Measurements from ENCODE around the gene STAG2. TPM values are rescaled to one million over a fixed set of nuclear protein-coding genes. Genes with fewer than 3 reads are reported as not detected.

STAG2 gene
- total RNA-seq: 100 to 1,000 TPM in 2 of 6 donors, 10 to 100 TPM in 4; 49.9 to 105 (median 68.1) TPM

DNA sequence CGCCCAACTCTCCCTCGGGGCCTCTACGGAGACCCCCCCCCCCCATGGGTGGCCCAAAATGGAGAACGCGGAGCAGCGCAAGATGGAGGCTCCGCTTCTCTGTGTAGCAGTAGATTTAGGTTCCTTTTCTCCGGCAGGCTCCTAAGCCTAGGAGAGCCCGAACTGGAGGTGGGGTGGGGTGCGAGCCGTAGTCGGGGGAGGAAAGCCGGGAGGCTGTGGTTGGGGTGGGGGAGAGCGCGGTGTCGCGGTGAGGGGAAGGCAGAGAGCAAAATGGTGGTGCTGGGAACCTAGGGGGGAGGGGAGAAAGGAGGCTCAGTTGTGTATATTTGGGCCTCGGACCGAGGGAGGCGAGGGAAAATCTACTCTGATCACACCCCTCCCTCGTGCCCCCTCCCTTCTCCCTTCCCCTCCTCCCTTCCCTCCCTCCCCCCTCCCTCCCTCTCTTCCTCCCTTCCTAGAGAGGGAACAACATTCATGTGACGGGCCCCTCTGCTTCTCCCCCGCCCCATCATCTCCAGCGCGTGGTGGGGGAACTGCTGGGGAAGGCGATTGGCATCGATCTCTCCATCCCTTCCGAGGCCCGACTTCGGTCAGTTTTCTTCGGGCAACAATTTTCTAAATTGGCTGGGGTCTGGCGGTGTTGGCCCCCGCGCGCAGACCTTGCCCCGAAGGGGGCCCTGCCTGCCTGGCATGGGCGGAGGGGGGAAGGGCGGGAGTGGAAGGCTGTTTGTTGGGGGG is at the start of gene STAG2:
STAG2 (plus strand) TSS at position 439 of the 738 bp plus-strand sequence. CDS start 60,922 bp downstream, outside the sequence.
- Histone ChIP-seq H3K27me3 (no peaks in the 10 kb centered on the region), H3K27ac (peak within 1 kb of the TSS; percentile 98 to 99 (median 98)), H3K4me3 (peak within 1 kb of the TSS; percentile 30 to 67 (median 56)), H3K36me3 (no peaks in the 10 kb centered on the region), H3K9me3 (no peaks in the 10 kb centered on the region), H3K4me1 (peaks cover 0 to 14% (median 10%) of the 10 kb centered on the region in 4 donors)
- DNase-seq: peak; percentile 81 to 84
- peak; percentile 78 to 86 for ATAC-seq (ENCODE audit: low FRiP score in 2 of 2)
- peak in 1 of 4 donors; percentile 55 for TF ChIP-seq POLR2A (IDR thresholded peaks at IDR 0.05)
- TF ChIP-seq POLR2AphosphoS5 (IDR thresholded peaks at IDR 0.05): peak in 1 of 2 donors; percentile 61
- TF ChIP-seq, protein P1, sequence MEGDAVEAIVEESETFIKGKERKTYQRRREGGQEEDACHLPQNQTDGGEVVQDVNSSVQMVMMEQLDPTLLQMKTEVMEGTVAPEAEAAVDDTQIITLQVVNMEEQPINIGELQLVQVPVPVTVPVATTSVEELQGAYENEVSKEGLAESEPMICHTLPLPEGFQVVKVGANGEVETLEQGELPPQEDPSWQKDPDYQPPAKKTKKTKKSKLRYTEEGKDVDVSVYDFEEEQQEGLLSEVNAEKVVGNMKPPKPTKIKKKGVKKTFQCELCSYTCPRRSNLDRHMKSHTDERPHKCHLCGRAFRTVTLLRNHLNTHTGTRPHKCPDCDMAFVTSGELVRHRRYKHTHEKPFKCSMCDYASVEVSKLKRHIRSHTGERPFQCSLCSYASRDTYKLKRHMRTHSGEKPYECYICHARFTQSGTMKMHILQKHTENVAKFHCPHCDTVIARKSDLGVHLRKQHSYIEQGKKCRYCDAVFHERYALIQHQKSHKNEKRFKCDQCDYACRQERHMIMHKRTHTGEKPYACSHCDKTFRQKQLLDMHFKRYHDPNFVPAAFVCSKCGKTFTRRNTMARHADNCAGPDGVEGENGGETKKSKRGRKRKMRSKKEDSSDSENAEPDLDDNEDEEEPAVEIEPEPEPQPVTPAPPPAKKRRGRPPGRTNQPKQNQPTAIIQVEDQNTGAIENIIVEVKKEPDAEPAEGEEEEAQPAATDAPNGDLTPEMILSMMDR (IDR thresholded peaks at IDR 0.05): no peak
- no peak for TF ChIP-seq EP300 (IDR thresholded peaks at IDR 0.05)
- whole genome bisulfite sequencing, 2 donors: 3 to 33% methylated on average over 7 to 34 of the region's 38 CpGs

DNA sequence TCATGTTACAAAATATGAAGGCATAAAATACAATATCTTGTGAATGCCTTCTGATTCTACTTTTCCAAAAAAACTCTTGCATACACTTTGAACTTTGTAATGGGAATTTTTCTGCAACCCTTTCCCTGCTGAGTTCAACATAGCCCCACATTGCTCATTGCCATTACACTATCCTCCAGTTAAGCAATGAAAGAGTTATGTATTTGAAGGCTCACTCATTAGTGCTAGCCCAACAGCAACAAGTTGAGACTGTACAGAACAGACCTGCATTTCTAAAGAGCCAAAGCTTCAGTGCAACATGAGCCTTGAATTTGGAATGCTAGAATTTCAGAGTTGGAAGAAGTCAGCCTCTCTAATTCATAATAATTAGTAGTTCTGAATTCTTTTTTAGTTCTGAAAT is 44.4 kb upstream of the STAG2 start:
- Histone ChIP-seq H3K4me3 (no peak overlapping the region), H3K4me1 (no peaks in the 10 kb centered on the region), H3K9me3 (no peaks in the 10 kb centered on the region), H3K27me3 (no peaks in the 10 kb centered on the region), H3K27ac (no peak overlapping the region), H3K36me3 (no peaks in the 10 kb centered on the region)
- no peak for TF ChIP-seq POLR2AphosphoS5 (IDR thresholded peaks at IDR 0.05)
- no peak for TF ChIP-seq EP300 (IDR thresholded peaks at IDR 0.05)
- TF ChIP-seq, protein P1 (IDR thresholded peaks at IDR 0.05): no peak
- TF ChIP-seq POLR2A (IDR thresholded peaks at IDR 0.05): no peak
- ATAC-seq (ENCODE audit: low FRiP score in 2 of 2) (no peak), DNase-seq (no peak)

DNA sequence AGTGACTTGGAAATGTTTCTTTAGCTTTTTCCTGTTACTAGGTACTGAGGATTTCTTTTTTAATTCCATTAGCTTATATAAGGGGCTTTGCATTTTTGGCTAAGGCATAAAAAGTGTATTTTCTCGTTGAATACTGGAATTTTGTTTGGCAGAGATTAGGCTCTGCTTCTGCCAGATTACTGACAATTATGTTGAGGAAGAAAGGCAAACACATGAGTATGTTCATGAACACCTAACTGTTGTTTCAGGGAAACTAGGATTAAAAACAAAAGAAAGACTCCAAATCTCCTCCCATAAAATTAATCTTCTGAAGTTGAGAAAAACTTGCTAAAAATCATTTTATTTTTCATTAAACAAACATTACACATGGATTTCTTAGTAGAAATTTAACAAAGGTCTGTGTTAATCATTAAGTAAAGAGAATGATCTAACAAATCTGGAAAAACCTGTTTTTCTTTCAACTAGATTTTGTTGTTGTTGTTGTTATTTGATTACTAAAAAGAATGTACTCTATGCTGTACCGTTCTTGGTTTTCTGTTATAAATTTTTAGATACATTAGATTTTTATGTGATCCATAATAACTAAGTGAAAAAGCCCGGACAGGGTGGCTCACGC is 43.3 kb upstream of the STAG2 start:
- Histone ChIP-seq H3K4me3 (no peak overlapping the region), H3K36me3 (no peaks in the 10 kb centered on the region), H3K4me1 (no peaks in the 10 kb centered on the region), H3K27ac (no peak overlapping the region), H3K27me3 (no peaks in the 10 kb centered on the region), H3K9me3 (no peaks in the 10 kb centered on the region)
- 68 to 69% methylated on average over 4 of the region's 4 CpGs for WGBS, 2 donors
- ATAC-seq (ENCODE audit: low FRiP score in 2 of 2): no peak
- TF ChIP-seq POLR2AphosphoS5 (IDR thresholded peaks at IDR 0.05) (no peak), POLR2A (IDR thresholded peaks at IDR 0.05) (no peak)
- DNase-seq: no peak

DNA sequence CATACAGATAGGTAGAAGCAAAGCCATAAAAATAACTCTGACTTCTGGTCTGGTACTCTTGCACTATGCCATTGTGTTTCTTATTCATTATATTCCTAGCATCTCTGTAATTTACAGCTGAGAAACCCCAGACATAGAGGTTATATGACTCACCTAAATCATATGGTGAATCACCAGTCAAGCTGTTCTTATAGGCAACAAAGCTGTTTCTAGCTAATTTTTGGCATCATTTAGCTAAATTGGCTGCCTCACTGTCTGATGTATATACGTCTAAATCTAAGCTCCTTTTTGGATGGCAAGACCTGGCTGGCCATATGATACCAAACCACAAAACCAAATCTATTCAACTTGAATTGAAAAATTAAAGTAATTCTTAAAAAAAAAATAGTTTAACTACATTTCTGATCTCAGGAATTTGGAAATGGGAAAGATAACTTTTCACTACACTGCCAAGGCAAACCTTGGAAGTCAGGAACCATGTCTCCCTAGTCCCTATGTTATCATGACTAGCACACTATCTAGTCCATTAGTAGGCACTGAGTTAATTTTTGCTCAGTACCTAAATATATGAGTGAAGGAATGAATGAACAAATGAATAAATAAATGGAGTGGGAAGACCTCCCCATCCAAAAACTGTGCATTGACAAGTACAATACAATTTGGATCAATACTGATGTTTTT is 41.3 kb upstream of the STAG2 start:
- Histone ChIP-seq H3K27ac (no peak overlapping the region), H3K4me3 (no peak overlapping the region), H3K27me3 (no peaks in the 10 kb centered on the region), H3K4me1 (no peaks in the 10 kb centered on the region), H3K36me3 (no peaks in the 10 kb centered on the region), H3K9me3 (no peaks in the 10 kb centered on the region)
- 87 to 100% methylated on average over 1 of the region's 1 CpG for WGBS, 2 donors
- no peak for TF ChIP-seq POLR2A (IDR thresholded peaks at IDR 0.05)
- no peak for TF ChIP-seq POLR2AphosphoS5 (IDR thresholded peaks at IDR 0.05)
- TF ChIP-seq, protein P1 (IDR thresholded peaks at IDR 0.05): no peak
- no peak for TF ChIP-seq EP300 (IDR thresholded peaks at IDR 0.05)
- ATAC-seq (ENCODE audit: low FRiP score in 2 of 2) (no peak), DNase-seq (no peak)

DNA sequence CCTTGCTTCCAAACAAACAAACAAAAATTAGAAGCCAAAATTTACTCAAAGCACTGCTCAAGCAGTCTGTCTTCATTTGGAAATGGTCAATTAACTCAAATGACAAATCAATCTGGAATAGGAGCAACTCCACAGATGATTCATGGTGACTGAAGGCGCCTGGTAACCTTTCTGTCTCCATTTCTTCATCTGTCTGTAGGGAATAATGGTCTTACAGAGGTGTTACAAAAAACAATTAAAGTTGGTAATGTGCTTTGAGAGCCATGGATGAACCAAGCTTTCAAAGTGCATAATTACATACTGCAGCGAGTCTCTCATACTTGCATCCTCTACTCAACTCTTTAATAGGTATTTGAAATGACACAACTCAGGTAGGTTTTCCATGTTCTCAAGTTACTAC is 38.3 kb upstream of the STAG2 start:
- no peak for ATAC-seq (ENCODE audit: low FRiP score in 2 of 2)
- Histone ChIP-seq H3K4me3 (no peak overlapping the region), H3K27ac (no peak overlapping the region), H3K9me3 (no peaks in the 10 kb centered on the region), H3K27me3 (no peaks in the 10 kb centered on the region), H3K36me3 (no peaks in the 10 kb centered on the region), H3K4me1 (no peaks in the 10 kb centered on the region)
- WGBS, 2 donors: 49 to 100% methylated on average over 2 of the region's 2 CpGs
- DNase-seq: no peak
- no peak for TF ChIP-seq EP300 (IDR thresholded peaks at IDR 0.05)
- TF ChIP-seq, protein P1 (IDR thresholded peaks at IDR 0.05): no peak

Data from upper lobe of left lung (tissue), 6 donors.